ENCODE results near the gene HOXB3. TPM values are rescaled to one million over a fixed set of nuclear protein-coding genes. Genes with fewer than 3 reads are reported as not detected.

Gene HOXB3
- total and polyA plus RNA-seq, 2 of the 4 experiments (the other 2 are of a cell fraction): 6.3 to 59.6 TPM

- Histone ChIP-seq H2BK5ac (ENCODE audit: low read depth, low read length, poor library complexity, severe bottlenecking) (no peak overlapping the region), H3K56ac (ENCODE audit: extremely low read depth, insufficient read depth, low read length) (no peak overlapping the region), H3K14ac (replicated peaks; ENCODE audit: low read depth, low read length) (no peak overlapping the region), H2AFZ (replicated peaks; ENCODE audit: low read length, poor library complexity) (no peak overlapping the region), H4K20me1 (ENCODE audit: insufficient read depth, low read length) (no peaks in the 10 kb centered on the region), H3K4me2 (ENCODE audit: low read depth, low read length) (no peak overlapping the region), H3K36me3 (ENCODE audit: control insufficient read depth, insufficient read depth, low read length) (no peaks in the 10 kb centered on the region), H4K5ac (ENCODE audit: low read depth, low read length) (peak overlapping the region; percentile 33; the same call in 1 of the 2 replicates), H2BK15ac (ENCODE audit: low read depth, low read length) (peak overlapping the region; percentile 45; the same call in 1 of the 3 replicates), H3K23ac (ENCODE audit: low read depth, low read length) (no peak overlapping the region), H2BK120ac (ENCODE audit: low read depth, low read length) (peak overlapping the region; percentile 39; the same call in 1 of the 2 replicates), H2BK20ac (ENCODE audit: low read depth, low read length) (peak overlapping the region; percentile 43; the same call in 1 of the 2 replicates), H3K27me3 (ENCODE audit: control insufficient read depth, insufficient read depth, low read length) (no peaks in the 10 kb centered on the region), H3K79me1 (ENCODE audit: low read depth in 1 of 2, low read length in 2 of 2) (peaks cover 0 to 6% of the 10 kb centered on the region in 2 experiments; a peak in 1 of 4 replicates), H3K27ac (ENCODE audit: insufficient read depth, low read length) (no peak overlapping the region), H3K9ac (ENCODE audit: low read depth, low read length) (no peak overlapping the region), H3K4me3 (ENCODE audit: insufficient read depth, low read depth, low read length) (no peak overlapping the region), H4K8ac (ENCODE audit: low read depth in 2 of 2, low read length in 2 of 2) (no peak overlapping the region), H2AK5ac (ENCODE audit: low read depth, low read length) (no peak overlapping the region), H3K4me1 (ENCODE audit: control insufficient read depth, insufficient read depth, low read length) (peaks cover 17% of the 10 kb centered on the region), H3K9me1 (ENCODE audit: insufficient read depth, low read length) (0 out of 2 replicates have a peak, but pooled peaks cover 5% of the 10 kb centered on the region), H4K91ac (ENCODE audit: insufficient read depth, low read depth, low read length) (no peak overlapping the region), H3K4ac (ENCODE audit: low read depth, low read length) (peak overlapping the region; percentile 25; the same call in 1 of the 2 replicates), H2AK9ac (replicated peaks; ENCODE audit: low read depth, low read length, poor library complexity) (no peak overlapping the region), H3K9me3 (ENCODE audit: control insufficient read depth, insufficient read depth, low read length) (no peaks in the 10 kb centered on the region), H3K18ac (ENCODE audit: low read depth, low read length) (no peak overlapping the region)
- POLR2A ChIA-PET (ENCODE audit: unreplicated experiment): no interaction called here
- intact Hi-C loops (cut with micrococcal nuclease): no loop called here
- no CpG with 5 or more reads among the region's 5 CpGs for WGBS, 2 experiments (ENCODE audit: extremely low coverage in 2 of 2, insufficient read length in 1 of 2)
- no TSS peak for BruUV-seq (replicated peaks)
- dilution Hi-C loops (cut with HindIII; ENCODE audit: low sequenced_read_pairs, unreplicated experiment): no loop called here
- in situ Hi-C loops (cut with MboI; ENCODE audit: low sequenced_read_pairs): no loop called here
- DNase-seq (no peak), ATAC-seq (ENCODE audit: low read depth) (no peak)
- CTCF ChIA-PET: interaction anchor here (0.6 to 1.4 kb wide), 2 partner anchors 16 to 111 kb away, joined by 4 to 5 read pairs; no protein-coding TSS in a partner anchor
- TF ChIP-seq POLR2A (IDR thresholded peaks at IDR 0.05; ENCODE audit: low read depth, low read length) (no peak), CHD1 (IDR thresholded peaks at IDR 0.05; ENCODE audit: low read depth, low read length) (no peak)
These were observed 83.8 kb downstream of the HOXB3 start for GRCh38 chr17:48506246-48506645.
